Tibial nerve (tissue), 3 donors: Measurements from ENCODE around the gene GALNT14.

Experiments used
- CTCF ChIP-seq, 5 experiments: fragments of 200-600 bp in 3 of 5; fragments of 450-650 bp in 2 of 5; sonication (generic) in 3 of 5; IDR thresholded peaks; one replicate each; pipeline ENCODE4 v1.5.1; 2016 to 2019; ENCODE audit warnings: antibody characterized with exemption in 5 of 5, mild to moderate bottlenecking in 3 of 5, moderate library complexity in 2 of 5
- POLR2A ChIP-seq, 2 donors: fragments of 450-650 bp; IDR thresholded peaks; one replicate each; pipeline ENCODE4 v1.6.1; 2017; ENCODE audit warnings: antibody characterized with exemption in 2 of 2, mild to moderate bottlenecking in 2 of 2, moderate library complexity in 2 of 2

GRCh38 chr2:31129375-31130171, 8.7 kb downstream of the GALNT14 start:
- TF ChIP-seq CTCF (IDR thresholded peaks at IDR 0.05) (no peak), POLR2A (IDR thresholded peaks at IDR 0.05) (no peak)
